Neutrophil (primary cell): Measurements from ENCODE around the gene SZT2.
"Not testable (repeated sequence)": the region's sequence is repeated elsewhere in the genome, so short reads cannot be mapped to it uniquely, and the experiment has no call there.

ENCODE experiments used
- H3K27ac ChIP-seq: fragments of 200-600 bp; sonication (generic); 2 replicates; pipeline ENCODE4 v1.5.1; 2016; ENCODE audit warnings: mild to moderate bottlenecking, moderate library complexity
- H3K27me3 ChIP-seq: fragments of 200-600 bp; sonication (generic); 2 replicates; pipeline ENCODE4 v1.6.0; 2016; ENCODE audit warnings: mild to moderate bottlenecking
- H3K36me3 ChIP-seq: fragments of 200-600 bp; sonication (generic); 2 replicates; pipeline ENCODE4 v1.5.1; 2017
- H3K4me1 ChIP-seq, 2 experiments: fragments of 200-600 bp in 1 of 2; sonication (generic) in 1 of 2; 1 replicate in 1 of 2; 2 replicates in 1 of 2; pipeline versions ENCODE4 v1.5.1 to v1.6.1; 2013 to 2016; ENCODE audit warnings: low read depth in 1 of 2, low read length in 1 of 2, mild to moderate bottlenecking in 1 of 2, moderate library complexity in 1 of 2; ENCODE audit not compliant: control insufficient read depth in 1 of 2, insufficient read depth in 1 of 2
- H3K4me3 ChIP-seq, 2 experiments: fragments of 200-600 bp in 1 of 2; sonication (generic) in 1 of 2; 1 replicate in 1 of 2; 2 replicates in 1 of 2; pipeline ENCODE4 v1.5.1; 2013 to 2016; ENCODE audit warnings: low read depth in 1 of 2, low read length in 1 of 2, mild to moderate bottlenecking in 1 of 2, moderate library complexity in 1 of 2
- H3K9me3 ChIP-seq: fragments of 200-600 bp; sonication (generic); 2 replicates; pipeline ENCODE4 v1.5.1; 2016
- TF ChIP-seq, protein P1 (sequence below): fragments of 200-600 bp; sonication (generic); IDR thresholded peaks from 2 replicates; pipeline ENCODE4 v1.5.1; 2016; ENCODE audit warnings: antibody characterized with exemption

The SZT2 gene

DNA sequence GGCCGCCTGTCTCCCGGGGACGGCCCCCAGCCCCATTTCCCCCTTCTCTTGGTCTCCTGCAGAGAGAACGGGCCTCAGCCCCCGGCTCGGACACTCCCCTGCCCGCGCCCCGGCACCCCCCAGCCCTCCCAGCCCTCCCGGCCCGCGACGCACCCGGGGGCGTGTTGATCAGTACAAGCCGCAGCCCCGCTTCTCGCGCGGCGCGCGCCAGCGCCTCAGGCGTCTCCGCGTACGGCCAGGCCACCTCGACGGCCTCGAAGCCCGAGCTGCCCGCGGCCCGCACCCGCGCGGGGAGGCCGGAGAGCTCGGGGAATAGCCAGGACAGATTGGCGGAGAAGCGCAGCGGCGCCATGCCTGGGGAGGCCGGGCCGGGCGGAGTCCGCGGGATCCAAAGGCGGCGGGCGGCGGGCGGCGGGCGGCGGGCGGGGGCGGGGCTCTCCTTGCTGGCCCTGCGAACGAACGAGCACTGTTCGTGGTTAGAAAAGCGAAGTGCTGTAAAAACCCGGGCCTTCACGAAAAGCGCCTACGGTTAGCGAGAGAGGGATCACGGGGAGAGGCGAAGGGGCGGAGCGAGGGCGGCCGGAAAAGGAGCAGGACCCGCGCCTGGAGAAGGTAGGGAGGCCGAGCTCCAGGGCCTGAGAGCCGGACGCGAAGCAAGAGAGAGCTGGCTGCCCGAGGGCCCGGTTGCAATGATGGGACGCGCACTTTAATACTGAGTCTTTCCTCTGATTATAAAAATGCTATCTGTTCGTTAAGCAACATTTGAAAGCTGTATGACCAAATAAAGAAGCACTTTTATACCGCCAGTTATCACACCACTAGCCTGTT is 64.0 kb downstream of the SZT2 start, which contains the start of gene HYI:
HYI (minus strand) TSS at position 490 of the 828 bp plus-strand sequence; CDS start at position 352, 138 bp downstream.
- peak within 1 kb of the TSS; percentile 59 to 63 for H3K4me3 ChIP-seq
- peaks cover 17 to 20% of the 10 kb centered on the region in 2 experiments for H3K4me1 ChIP-seq
- no peaks in the 10 kb centered on the region for H3K9me3 ChIP-seq
- TF ChIP-seq, protein P1, sequence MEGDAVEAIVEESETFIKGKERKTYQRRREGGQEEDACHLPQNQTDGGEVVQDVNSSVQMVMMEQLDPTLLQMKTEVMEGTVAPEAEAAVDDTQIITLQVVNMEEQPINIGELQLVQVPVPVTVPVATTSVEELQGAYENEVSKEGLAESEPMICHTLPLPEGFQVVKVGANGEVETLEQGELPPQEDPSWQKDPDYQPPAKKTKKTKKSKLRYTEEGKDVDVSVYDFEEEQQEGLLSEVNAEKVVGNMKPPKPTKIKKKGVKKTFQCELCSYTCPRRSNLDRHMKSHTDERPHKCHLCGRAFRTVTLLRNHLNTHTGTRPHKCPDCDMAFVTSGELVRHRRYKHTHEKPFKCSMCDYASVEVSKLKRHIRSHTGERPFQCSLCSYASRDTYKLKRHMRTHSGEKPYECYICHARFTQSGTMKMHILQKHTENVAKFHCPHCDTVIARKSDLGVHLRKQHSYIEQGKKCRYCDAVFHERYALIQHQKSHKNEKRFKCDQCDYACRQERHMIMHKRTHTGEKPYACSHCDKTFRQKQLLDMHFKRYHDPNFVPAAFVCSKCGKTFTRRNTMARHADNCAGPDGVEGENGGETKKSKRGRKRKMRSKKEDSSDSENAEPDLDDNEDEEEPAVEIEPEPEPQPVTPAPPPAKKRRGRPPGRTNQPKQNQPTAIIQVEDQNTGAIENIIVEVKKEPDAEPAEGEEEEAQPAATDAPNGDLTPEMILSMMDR: no peak
- peaks cover 29% of the 10 kb centered on the region for H3K27me3 ChIP-seq
- peak within 1 kb of the TSS; percentile 69 for H3K27ac ChIP-seq
- peaks cover 38% of the 10 kb centered on the region for H3K36me3 ChIP-seq

DNA sequence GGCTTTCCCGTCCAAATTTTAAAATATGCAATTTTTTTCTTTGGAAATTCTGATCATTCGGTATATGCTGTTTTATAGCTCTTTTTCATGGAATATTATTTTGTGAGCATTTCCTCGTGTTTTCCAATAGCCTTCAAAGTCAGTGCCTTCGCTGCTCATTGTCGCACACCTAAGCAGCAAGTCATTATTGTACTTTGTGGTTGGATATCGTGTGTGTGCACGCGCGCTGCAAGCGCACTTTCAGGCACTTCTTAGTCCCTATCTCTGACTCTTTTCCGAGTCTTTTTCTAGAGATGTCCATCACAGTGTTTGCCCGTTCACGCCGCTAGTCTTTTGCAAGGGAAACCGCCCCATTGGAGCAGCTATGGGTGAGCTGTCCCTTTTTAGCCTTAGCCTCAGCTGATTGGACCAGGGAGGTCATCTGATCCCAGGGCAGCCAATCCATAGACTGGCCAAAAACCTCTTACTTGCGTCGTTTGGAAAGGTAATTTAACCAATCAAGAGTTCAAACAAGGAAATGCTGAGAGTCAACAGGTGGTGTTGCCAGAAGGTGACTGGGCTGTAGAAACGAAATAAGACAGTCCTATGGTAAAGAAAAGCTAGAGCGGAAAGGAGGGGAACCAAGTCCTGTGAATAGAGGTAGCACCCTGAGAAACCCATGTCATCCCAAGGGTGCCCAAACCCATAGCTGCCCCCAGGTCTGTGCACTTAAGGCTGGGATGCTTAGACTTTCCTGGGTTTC is 64.7 kb downstream of the SZT2 start:
- no peaks in the 10 kb centered on the region for H3K9me3 ChIP-seq
- TF ChIP-seq, protein P1: no peak
- peak overlapping the region; percentile 69 for H3K27ac ChIP-seq
- H3K36me3 ChIP-seq: peaks cover 30% of the 10 kb centered on the region
- peaks cover 34% of the 10 kb centered on the region for H3K27me3 ChIP-seq
- H3K4me3 ChIP-seq: peak overlapping the region; percentile 59 to 63
- peaks cover 17 to 20% of the 10 kb centered on the region in 2 experiments for H3K4me1 ChIP-seq

DNA sequence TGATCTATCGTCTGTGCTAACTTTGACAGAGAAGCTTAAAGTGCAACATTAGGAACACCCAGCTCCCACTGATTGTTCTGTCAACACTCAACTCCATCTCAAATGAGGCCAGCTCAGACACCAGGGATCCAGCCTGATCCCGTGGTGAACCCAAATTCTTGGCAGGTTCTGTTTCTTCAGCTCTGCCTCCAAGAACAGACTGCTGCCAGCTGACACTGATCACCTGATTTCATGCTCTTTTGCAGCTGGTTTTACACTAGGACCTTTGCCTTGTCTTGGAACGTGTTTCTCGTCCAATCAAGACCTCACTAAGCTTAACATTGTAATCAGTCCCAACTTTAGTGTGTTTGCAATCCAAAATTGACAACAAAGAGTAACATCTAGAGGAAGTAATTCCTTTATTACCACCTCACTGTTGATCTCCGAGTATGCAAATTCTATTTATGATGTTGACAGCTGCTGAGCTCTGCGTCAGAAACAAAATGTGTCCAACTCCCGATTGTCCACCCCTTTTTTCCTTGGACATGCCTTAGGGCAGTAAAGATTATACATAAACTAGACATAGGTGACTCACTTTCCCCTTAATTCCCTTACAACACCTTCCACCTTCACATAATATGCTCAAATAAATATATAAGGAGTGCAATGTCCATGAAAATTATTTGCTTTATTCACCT is 65.7 kb downstream of the SZT2 start:
- no peak overlapping the region for H3K27ac ChIP-seq
- TF ChIP-seq, protein P1: no peak

DNA sequence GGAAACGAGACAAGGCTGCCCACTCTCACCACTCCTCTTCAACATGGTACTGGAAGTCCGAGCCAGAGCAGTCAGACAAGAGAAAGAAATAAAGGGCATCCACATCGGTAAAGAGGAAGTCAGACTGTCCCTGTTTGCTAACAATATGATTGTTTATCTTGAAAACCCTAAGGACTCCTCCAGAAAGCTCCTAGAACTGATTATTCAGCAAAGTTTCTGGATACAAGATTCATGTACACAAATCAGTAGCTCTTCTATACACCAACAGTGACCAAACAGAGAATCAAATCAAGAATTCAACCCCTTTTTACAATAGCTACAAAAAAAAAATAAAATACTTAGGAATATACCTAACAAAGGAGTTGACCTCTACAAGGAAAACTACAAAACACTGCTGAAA is 68.7 kb downstream of the SZT2 start:
- H3K4me3 ChIP-seq, H3K9me3 ChIP-seq, H3K36me3 ChIP-seq, H3K27ac ChIP-seq: not testable (repeated sequence)
- Histone ChIP-seq H3K4me1 (peaks cover 10 to 11% of the 10 kb centered on the region in 2 experiments), H3K27me3 (peaks cover 34% of the 10 kb centered on the region)

More for the DNA sequence above, 65.7 kb downstream of the SZT2 start:
- Histone ChIP-seq H3K4me3 (no peak overlapping the region), H3K36me3 (peaks cover 21% of the 10 kb centered on the region), H3K9me3 (no peaks in the 10 kb centered on the region), H3K27me3 (peaks cover 34% of the 10 kb centered on the region), H3K4me1 (peaks cover 17 to 20% of the 10 kb centered on the region in 2 experiments)

DNA sequence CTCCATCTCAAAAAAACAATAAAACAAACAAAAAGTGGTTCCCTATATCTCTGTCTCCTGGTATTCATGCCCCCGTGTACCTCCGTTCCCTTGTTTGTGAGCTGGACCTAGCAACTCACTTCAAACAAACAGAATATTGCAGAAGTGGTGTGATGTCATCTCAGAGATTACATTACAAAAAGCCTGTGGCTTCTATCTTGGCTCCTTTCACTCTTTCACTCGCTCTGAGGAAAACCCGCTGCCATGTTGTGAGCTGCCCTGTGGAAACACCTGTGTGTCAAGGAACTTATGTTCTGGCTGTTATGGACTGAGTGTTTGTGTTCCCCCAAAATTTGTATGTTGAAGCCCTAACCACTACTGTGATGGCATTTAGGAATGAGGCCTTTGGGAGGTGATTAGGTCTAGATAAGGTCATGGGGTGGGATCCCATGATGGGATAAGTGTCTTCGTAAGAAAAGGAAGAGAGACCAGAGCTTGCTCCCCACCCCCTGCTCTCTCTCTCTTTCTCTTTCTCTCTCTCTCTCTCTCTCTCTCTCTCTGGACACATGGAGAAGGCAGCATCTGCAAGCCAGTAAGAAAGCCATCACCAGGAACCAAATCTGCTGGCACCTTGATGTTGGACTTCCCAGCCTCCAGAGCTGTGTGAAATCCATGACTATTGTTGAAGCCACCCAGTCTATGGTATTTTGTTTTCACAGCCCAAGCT is 71.4 kb downstream of the SZT2 start:
- H3K27me3 ChIP-seq: peaks cover 25% of the 10 kb centered on the region
- TF ChIP-seq, protein P1: no peak
- H3K4me3 ChIP-seq: no peak overlapping the region
- H3K27ac ChIP-seq: no peak overlapping the region
- no peaks in the 10 kb centered on the region for H3K36me3 ChIP-seq
- H3K4me1 ChIP-seq: no peaks in the 10 kb centered on the region
- no peaks in the 10 kb centered on the region for H3K9me3 ChIP-seq
